ENCODE data around the gene KCNAB1.
A peak's percentile ranks its signal among the peaks of the same experiment; 100 is the strongest.

The KCNAB1 gene

DNA sequence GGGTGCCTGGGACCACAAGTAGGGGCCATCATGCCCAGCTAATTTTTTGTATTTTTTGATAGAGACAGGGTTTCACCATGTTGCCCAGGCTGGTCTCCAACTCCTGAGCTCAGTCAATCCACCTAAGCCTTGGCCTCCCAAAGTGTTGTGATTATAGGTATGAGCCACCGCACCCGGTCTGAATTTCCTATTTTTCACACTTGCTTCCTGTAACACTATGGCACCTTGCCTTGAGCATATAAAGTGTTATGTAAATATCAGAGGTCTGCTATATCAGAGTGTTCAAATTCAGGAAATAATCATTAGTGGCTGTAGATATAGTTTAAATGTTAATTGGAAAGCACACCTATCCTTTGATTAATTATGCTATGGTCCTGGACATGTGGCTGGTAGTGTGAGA, 165.2 kb downstream of the KCNAB1 start:
- TF ChIP-seq, protein P1, sequence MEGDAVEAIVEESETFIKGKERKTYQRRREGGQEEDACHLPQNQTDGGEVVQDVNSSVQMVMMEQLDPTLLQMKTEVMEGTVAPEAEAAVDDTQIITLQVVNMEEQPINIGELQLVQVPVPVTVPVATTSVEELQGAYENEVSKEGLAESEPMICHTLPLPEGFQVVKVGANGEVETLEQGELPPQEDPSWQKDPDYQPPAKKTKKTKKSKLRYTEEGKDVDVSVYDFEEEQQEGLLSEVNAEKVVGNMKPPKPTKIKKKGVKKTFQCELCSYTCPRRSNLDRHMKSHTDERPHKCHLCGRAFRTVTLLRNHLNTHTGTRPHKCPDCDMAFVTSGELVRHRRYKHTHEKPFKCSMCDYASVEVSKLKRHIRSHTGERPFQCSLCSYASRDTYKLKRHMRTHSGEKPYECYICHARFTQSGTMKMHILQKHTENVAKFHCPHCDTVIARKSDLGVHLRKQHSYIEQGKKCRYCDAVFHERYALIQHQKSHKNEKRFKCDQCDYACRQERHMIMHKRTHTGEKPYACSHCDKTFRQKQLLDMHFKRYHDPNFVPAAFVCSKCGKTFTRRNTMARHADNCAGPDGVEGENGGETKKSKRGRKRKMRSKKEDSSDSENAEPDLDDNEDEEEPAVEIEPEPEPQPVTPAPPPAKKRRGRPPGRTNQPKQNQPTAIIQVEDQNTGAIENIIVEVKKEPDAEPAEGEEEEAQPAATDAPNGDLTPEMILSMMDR (IDR thresholded peaks at IDR 0.05; ENCODE audit: borderline replicate concordance, insufficient read depth, low read depth, low read length): no peak
- H3K4me3 ChIP-seq (ENCODE audit: low read depth, low read length): no peak overlapping the region

DNA sequence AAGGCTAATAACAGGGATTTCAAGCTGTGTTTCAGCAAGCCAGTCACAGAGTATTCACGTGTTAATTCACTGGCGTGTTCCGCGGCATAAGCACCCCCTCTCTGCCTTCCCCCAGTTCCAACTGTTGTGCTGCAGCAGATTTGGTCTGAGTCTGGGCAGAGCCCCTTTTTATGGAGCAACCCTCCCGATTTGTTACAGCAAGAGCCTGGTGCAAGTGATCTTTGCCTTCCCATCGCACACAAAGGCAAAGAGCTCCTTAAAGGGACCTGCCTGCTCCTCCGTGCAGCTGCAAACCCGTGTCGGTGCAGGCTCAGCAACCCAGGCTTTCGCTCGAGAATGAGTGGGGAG, 170.5 kb downstream of the KCNAB1 start:
- no peak overlapping the region for H3K4me3 ChIP-seq (ENCODE audit: low read depth, low read length)
- TF ChIP-seq, protein P1 (IDR thresholded peaks at IDR 0.05; ENCODE audit: borderline replicate concordance, insufficient read depth, low read depth, low read length): no peak

DNA sequence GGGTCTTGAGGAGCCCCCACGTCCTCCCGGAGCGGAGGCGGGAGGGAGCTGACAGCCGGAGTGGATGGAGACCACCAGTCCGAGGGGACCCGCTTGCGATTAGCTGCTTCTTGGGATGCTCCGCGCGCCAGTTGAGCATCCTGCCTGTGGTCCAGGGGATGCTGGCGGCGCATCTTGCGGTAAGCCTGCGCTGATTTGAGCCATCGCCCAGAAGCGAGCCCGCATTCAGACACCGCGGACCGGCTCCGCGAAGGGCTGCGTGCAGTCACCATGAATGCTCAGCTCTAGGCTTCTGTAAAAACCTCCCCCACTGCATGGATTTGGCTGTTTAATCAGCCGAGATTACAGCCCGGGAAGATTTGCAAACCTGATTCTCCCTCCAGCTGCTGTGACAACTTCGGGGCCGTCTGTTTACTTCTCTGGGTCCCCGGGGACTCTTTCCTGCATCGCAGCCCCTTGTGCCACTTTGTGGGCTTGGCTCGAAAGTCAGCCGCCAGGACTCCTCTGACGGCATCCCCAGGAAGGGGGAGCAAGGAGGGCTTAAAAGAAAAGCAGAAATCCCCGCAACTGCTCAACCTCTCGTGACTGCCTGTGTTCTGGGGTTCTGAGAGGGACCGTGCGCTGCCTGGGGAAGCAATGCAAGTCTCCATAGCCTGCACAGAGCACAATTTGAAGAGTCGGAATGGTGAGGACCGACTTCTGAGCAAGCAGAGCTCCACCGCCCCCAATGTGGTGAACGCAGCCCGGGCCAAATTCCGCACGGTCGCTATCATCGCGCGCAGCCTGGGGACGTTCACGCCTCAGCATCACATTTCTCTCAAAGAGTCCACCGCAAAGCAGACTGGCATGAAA, 171.1 kb downstream of the KCNAB1 start:
- TF ChIP-seq, protein P1 (IDR thresholded peaks at IDR 0.05; ENCODE audit: borderline replicate concordance, insufficient read depth, low read depth, low read length): no peak
- peak overlapping the region; percentile 21 for H3K4me3 ChIP-seq (ENCODE audit: low read depth, low read length)

DNA sequence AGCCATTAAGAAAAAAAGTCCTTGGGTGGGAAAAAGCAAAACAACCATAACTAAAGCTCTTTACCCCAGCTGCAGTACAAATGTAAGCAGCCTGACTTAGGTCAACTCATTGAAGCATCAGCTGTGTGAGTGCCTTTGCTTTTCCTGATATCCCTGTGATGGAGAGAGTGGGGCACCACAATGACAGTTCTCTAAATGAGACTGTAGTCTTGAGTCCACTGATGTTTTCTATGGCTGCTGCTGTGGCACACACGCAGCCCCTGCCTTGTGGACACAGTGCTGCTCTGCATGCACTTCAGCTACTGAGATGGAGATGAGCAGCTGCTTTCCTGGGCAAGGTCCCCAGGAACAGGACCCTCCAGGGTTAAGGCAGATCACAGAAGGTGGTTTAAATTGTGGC, 173.2 kb downstream of the KCNAB1 start:
- H3K4me3 ChIP-seq (ENCODE audit: low read depth, low read length): no peak overlapping the region
- TF ChIP-seq, protein P1 (IDR thresholded peaks at IDR 0.05; ENCODE audit: borderline replicate concordance, insufficient read depth, low read depth, low read length): no peak

DNA sequence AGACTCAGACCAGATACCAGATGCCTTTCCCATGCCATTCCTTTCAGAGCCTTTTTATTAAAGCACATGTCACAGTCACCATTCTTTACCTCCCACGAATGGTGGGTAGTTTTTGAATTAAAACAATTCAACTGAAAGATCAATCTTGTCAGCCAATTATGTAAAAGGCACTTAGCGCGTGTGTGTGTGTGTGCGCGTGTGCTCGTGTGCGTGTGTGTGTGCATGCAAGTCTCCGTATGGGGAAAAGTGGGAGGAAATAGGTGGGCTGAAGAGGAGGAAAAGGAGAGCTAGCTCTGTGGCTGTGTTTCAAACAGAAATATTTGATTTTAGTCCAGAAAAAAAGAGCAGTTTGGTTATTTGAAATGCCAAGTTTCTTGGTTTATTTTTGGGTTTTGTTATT, 177.2 kb downstream of the KCNAB1 start:
- TF ChIP-seq, protein P1 (IDR thresholded peaks at IDR 0.05; ENCODE audit: borderline replicate concordance, insufficient read depth, low read depth, low read length): no peak
- H3K4me3 ChIP-seq (ENCODE audit: low read depth, low read length): no peak overlapping the region

DNA sequence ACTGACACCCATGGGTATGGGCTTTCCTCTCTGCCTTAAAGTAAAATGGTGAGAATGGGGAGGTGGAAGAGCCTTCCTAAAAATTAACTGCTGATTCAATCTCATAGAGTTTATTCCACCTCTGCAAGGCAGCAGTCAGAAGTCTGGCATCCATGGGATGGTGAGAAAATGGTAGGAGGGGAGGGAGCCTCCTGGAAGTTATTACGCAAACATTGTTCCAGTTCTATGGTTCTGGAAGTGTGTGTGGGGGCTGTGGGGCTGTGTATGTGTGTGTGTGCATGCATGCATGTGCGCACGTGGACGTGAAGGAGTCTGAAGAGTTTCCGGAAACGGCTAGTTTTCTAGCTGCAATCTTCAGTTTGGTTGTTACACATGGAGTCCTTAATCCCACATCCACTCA, 177.6 kb downstream of the KCNAB1 start:
- TF ChIP-seq, protein P1 (IDR thresholded peaks at IDR 0.05; ENCODE audit: borderline replicate concordance, insufficient read depth, low read depth, low read length): no peak
- H3K4me3 ChIP-seq (ENCODE audit: low read depth, low read length): no peak overlapping the region

DNA sequence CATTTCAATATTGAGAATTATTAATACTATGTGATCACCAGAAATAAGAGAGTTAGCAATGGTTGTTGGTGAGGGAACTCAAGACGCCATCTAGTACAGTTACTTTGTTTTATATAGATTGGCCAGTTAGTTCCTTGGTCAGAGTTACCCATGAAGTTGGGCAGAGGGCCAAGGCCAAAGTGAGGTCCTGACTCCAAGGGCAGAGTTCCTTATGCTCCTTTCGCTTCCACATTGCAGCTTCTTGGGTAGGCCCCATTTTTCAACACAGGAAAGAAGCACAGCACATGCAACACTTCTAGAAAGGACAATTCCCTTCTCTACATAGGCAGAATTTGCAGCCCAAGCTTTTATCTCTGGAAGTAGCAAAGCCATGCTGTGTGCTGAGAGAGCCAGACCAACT, 178.6 kb downstream of the KCNAB1 start:
- H3K4me3 ChIP-seq (ENCODE audit: low read depth, low read length): no peak overlapping the region
- TF ChIP-seq, protein P1 (IDR thresholded peaks at IDR 0.05; ENCODE audit: borderline replicate concordance, insufficient read depth, low read depth, low read length): no peak

All from GM12875 (cell line).